Measurements from ENCODE around the gene HAPLN2. TPM values are rescaled to one million over a fixed set of nuclear protein-coding genes. Genes with fewer than 3 reads are reported as not detected.

HAPLN2 gene
- total RNA-seq, 4 donors from 2014 or later: 0.18 TPM; not detected in 3

DNA sequence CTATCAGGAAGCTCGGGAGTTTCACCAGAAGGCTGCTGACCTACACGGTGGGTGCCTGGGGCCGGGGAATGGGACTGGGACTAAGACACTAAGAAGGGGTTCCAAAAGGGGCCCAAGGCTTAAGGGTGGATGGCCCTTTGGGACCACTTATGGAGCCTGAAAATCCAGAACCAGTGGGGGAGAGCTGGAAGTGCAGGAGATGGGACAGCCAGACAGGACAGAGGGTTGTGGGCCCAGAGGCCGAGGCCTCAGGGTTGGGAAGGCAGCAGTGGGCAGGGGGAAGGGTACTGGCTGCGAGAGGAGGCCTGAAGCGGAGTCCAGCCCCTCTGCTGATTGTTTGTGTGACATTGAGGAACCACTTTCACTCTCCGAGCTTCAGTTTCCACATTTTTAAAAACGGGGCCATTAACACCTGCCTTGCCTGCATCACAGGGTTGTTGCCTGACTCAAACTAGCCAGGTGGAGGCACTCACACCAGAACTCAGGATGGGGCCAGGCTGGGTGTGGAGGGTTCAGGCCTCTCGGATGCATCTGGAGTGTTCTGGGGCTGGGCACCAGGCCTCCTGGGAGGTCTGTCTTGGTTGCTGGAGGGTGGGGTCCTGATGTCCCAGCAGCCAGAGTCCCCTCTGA lies 36.7 kb upstream of the HAPLN2 start:
- H3K27me3 ChIP-seq: no peaks in the 10 kb centered on the region
- intact Hi-C loops (cut with DNase I): loop anchor here (10.0 kb wide), 1 partner anchor 108 kb away; no protein-coding TSS in a partner anchor
- WGBS, 2 donors: 20 to 69% methylated on average over 1 to 9 of the region's 9 CpGs

DNA sequence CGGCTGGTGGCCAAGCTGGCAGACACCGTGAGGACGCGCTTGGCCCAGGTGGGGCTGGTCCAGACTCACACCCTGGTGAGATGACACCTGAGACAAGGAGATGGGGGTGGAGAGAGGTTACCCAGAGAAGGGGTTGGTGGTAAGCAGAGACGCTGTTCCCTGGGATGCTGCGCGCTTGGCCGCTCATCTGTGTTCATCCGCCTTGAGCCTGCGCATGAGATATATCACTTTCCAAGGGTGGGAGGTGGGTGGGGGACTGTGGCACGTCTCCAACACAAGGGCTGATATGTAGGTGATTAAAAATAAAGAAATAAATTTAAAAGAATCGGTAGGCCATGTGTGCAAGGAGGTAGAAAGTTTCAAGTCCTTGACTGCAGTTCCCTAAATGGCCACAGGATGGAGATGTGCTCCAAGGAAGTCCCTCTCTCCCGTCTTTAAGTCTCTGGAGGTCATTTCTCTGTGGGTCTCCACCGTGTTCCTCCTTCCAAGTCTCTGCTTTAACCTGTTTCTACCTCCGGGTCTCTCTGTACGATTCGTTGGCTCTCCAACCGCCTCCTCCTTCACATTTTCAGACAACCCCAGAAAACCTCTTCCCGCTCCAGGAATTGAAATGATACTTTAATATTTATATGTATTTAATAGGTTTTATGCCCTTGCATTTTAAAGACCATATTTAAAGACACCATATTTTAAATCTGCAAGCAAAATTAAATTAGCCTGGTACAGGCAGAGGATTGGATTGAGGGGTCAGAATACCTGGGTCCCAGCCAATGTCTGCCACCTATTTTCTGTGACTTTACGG lies 35.2 kb upstream of the HAPLN2 start:
- no peak for TF ChIP-seq POLR2A (IDR thresholded peaks at IDR 0.05)
- TF ChIP-seq, protein P1, sequence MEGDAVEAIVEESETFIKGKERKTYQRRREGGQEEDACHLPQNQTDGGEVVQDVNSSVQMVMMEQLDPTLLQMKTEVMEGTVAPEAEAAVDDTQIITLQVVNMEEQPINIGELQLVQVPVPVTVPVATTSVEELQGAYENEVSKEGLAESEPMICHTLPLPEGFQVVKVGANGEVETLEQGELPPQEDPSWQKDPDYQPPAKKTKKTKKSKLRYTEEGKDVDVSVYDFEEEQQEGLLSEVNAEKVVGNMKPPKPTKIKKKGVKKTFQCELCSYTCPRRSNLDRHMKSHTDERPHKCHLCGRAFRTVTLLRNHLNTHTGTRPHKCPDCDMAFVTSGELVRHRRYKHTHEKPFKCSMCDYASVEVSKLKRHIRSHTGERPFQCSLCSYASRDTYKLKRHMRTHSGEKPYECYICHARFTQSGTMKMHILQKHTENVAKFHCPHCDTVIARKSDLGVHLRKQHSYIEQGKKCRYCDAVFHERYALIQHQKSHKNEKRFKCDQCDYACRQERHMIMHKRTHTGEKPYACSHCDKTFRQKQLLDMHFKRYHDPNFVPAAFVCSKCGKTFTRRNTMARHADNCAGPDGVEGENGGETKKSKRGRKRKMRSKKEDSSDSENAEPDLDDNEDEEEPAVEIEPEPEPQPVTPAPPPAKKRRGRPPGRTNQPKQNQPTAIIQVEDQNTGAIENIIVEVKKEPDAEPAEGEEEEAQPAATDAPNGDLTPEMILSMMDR (IDR thresholded peaks at IDR 0.05): peak; percentile 85 to 99 (median 93)
- intact Hi-C loops (cut with DNase I): loop anchor here (10.0 kb wide), 1 partner anchor 109 kb away; no protein-coding TSS in a partner anchor
- Histone ChIP-seq H3K36me3 (no peaks in the 10 kb centered on the region), H3K27me3 (no peaks in the 10 kb centered on the region), H3K9me3 (no peaks in the 10 kb centered on the region), H3K27ac (no peak overlapping the region), H3K4me3 (no peak overlapping the region), H3K4me1 (no peaks in the 10 kb centered on the region)
- no peak for DNase-seq
- WGBS, 2 donors: 45 to 53% methylated on average over 16 to 20 of the region's 20 CpGs

More for the DNA sequence above, 36.7 kb upstream of the HAPLN2 start:
- DNase-seq: no peak
- H3K36me3 ChIP-seq: no peaks in the 10 kb centered on the region
- peak overlapping the region in 1 of 4 donors; percentile 5 for H3K4me3 ChIP-seq
- H3K27ac ChIP-seq: no peak overlapping the region
- H3K4me1 ChIP-seq: no peaks in the 10 kb centered on the region
- TF ChIP-seq POLR2A (IDR thresholded peaks at IDR 0.05): no peak
- TF ChIP-seq, protein P1 (IDR thresholded peaks at IDR 0.05): no peak
- H3K9me3 ChIP-seq: no peaks in the 10 kb centered on the region

DNA sequence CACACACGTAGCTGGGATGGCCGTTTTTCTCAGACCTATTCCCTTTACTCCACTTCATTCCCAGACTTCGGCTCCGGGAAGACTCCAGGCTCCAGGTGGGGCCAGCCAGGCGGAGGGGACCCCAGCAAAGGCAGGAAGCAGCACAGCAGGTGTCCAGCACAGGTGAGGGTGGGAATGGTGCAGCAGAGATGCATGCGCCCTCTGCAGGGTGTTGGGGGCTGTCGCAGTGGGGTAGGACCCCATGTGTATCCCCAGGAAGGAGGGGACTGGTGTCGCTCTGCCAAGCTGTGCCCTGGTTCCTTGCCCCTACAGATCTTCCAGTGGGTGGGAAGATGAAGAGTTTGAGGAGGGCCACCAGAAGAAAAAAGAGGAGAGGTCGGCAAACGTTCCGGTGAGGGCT lies 34.4 kb upstream of the HAPLN2 start:
- Histone ChIP-seq H3K4me1 (no peaks in the 10 kb centered on the region), H3K36me3 (no peaks in the 10 kb centered on the region), H3K27me3 (no peaks in the 10 kb centered on the region), H3K9me3 (no peaks in the 10 kb centered on the region), H3K4me3 (no peak overlapping the region), H3K27ac (no peak overlapping the region)
- TF ChIP-seq POLR2A (IDR thresholded peaks at IDR 0.05): no peak
- TF ChIP-seq, protein P1 (IDR thresholded peaks at IDR 0.05): no peak
- no peak for DNase-seq
- intact Hi-C loops (cut with DNase I): loop anchor here (10.0 kb wide), 1 partner anchor 110 kb away; no protein-coding TSS in a partner anchor
- WGBS, 2 donors: 56 to 61% methylated on average over 4 to 6 of the region's 11 CpGs

DNA sequence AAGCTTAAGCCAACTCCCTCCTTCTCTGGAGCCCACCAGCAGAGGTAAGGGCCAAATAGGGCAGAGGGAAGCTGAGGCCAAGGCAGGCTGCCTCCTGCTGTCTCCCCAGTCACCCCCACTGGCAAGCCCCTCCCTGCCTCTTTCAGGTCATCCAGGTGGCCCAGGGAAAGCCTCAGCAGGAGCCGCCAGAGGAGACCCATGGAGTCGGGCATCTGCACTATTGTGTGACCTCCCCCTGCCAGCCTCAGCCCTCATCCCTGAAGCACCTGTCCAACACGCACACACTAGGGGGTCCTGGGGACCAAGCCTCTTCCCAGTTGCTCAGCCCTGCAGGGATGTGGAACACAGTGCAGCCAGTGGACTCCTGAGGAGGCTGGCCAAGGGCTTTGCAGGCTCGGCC lies 32.9 kb upstream of the HAPLN2 start:
- Histone ChIP-seq H3K27me3 (no peaks in the 10 kb centered on the region), H3K4me3 (no peak overlapping the region), H3K9me3 (no peaks in the 10 kb centered on the region), H3K4me1 (peaks cover 0 to 8% (median 6%) of the 10 kb centered on the region in 3 donors), H3K36me3 (no peaks in the 10 kb centered on the region), H3K27ac (no peak overlapping the region)
- no peak for TF ChIP-seq POLR2A (IDR thresholded peaks at IDR 0.05)
- TF ChIP-seq, protein P1 (IDR thresholded peaks at IDR 0.05): no peak
- DNase-seq: no peak
- intact Hi-C loops (cut with DNase I): loop anchor here (10.0 kb wide), 1 partner anchor 112 kb away; no protein-coding TSS in a partner anchor
- 44% methylated on average over 2 of the region's 4 CpGs; no CpG with 5 or more reads in 1 of the 2 donors for WGBS, 2 donors

Measured in esophagus squamous epithelium (tissue), 5 donors.